AG10803 (cell line): ENCODE data around the gene TCP11L1.
A peak's percentile ranks its signal among the peaks of the same experiment; 100 is the strongest.

ENCODE experiments used
- DNase-seq: peaks from one replicate; pipeline ENCODE4 v3.0.0; 2010; ENCODE audit warnings: low read depth
- H3K4me3 ChIP-seq: 2 replicates; pipeline ENCODE4 v1.5.1; 2011; ENCODE audit warnings: mild to moderate bottlenecking, low read length, control low read depth
- CTCF ChIP-seq: conservative IDR thresholded peaks from 2 replicates; pipeline ENCODE4 v1.5.1; 2011; ENCODE audit warnings: mild to moderate bottlenecking, low read length, control low read depth, inconsistent platforms

The TCP11L1 gene

DNA sequence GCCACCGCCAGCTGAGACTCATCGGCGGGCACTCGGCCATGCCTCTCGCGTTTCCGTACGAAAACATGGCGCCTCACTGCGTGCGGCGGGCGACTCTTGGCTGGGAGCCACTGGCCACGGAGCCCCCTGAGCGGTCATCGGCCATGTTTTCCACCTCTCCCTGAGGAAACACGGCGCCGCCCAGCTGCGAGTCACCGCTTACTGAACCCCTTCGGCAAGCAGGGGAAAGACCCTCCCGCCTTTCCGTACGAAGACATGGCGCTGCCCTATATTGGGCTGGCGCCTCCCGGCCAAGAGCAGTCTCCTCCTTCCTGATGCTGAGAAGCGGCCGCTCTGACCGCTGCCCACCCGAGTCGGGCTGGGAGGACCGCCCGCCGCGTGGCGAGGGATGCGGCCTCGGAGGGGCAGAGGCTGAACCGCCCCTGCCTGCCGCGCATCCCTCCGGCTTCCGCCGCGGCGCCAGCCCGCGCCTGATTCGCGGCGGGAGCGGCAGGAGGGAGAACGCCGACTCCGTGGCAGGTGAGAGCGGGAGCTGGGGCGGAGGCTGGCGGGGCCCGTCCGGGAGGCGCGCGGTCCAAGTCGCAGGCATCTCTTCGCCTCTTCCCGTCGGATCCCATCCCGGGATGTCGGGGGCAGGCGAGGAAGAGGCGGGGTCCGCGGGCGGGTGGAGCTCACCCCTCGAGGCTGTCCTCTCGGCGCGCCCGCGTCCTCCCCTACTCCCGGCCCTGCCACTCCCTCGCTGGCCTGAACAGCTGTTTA is at the start of gene TCP11L1:
TSS of gene TCP11L1 (plus strand) at position 299 of the 759 bp plus-strand sequence. CDS start 4,202 bp downstream, outside the sequence.
- peak within 1 kb of the TSS; percentile 93 for H3K4me3 ChIP-seq
- DNase-seq, result peak; percentile 93
- no peak for TF ChIP-seq CTCF

GRCh38 chr11:32990481-32990880 is 48.9 kb upstream of the TCP11L1 start:
- TF ChIP-seq CTCF, result no peak
- no peak for DNase-seq
- no peak overlapping the region for H3K4me3 ChIP-seq

DNA sequence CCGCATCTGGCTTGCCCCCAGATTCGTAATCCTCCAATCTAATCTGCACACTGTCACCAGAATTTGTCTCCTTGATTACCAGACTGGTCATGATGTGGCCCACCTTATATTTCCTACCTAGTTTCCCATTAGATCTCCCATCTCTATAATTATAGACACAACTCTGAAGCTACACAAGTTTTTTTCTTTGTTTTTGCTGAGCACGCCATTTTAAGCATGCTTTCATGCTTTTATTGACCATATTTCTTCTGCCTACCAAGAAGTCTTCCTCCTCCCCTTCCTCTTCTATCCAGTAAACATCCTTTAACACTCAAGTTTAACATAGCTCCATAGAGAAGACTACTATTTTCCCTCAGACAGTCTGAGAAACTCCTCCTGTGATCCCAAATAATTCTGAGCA is 47.9 kb upstream of the TCP11L1 start:
- H3K4me3 ChIP-seq, result no peak overlapping the region
- no peak for TF ChIP-seq CTCF
- DNase-seq, result no peak

- H3K4me3 ChIP-seq, result no peak overlapping the region
- no peak for DNase-seq
- no peak for TF ChIP-seq CTCF
Measured at GRCh38 chr11:32991898-32992297, 47.5 kb upstream of the TCP11L1 start.

DNA sequence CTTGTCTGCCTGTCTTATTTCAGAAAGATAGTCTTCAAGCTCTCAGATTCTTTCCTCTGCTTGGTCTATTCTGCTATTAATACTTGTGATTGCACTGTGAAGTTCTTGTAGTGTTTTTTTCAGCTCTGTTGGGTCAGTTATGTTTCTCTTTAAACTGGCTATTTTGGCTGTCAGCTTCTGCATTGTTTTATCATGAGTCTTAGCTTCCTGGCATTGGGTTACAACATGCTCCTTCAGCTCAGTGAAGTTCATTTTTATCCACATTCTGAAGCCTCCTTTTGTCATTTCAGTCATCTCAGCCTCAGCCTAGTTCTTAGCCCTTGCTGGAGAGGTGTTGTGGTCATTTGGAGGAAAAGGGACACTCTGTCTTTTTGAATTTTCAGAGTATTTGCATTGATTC is 39.2 kb upstream of the TCP11L1 start:
- no peak overlapping the region for H3K4me3 ChIP-seq
- no peak for TF ChIP-seq CTCF
- peak; percentile 92 for DNase-seq

DNA sequence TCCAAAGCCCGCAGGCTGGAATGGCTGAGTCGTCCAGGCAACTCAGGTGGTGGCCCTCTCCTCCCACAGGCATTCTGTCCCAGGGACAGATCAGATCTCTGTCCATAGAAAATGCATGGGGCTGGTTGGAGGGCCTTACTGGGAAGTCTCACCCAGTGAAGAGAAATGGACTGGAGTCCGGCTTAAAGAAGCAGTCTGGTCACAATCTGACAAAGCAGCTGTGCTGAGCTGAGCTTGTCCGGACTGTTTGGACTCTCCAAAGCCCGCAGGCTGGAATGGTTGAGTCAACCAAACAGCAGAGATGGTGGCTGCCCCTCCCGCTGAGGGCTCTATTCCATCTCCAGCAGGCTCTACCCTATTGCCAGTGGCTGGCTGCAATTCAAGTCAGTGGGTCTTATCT is 38.1 kb upstream of the TCP11L1 start:
- no peak for TF ChIP-seq CTCF
- peak; percentile 16 for DNase-seq
- no peak overlapping the region for H3K4me3 ChIP-seq

- peak; percentile 9 for DNase-seq
- H3K4me3 ChIP-seq, result no peak overlapping the region
- no peak for TF ChIP-seq CTCF
Measured at GRCh38 chr11:33001751-33002542, 37.4 kb upstream of the TCP11L1 start.
